Ecto neural progenitor cell (in vitro differentiated cells): ENCODE measurements around the gene SLC16A10.
"Not testable (repeated sequence)": the region's sequence is repeated elsewhere in the genome, so short reads cannot be mapped to it uniquely, and the experiment has no call there.

Experiments used
- DNase-seq: peaks from one replicate; pipeline ENCODE4 v3.0.0-alpha.2; 2018; ENCODE audit warnings: low spot score

SLC16A10 gene

DNA sequence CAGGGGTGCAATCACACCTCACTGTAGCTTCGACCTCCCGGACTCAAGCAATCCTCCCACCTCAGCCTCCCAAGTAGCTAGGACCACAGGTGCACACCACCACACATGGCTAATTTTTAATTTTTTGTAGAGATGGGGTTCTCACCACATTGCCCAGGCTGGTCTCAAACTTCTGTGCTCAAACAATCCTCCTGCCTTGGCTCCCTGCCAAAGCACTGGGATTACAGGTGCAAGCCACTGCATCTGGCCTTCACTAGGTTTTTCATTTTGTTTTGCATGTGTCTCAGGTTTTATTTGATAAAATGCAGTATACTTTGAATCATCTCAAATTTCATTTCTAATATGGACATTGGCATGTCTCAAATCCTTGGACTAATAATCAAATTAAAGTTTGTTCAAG is 98.7 kb downstream of the SLC16A10 start:
- no peak for DNase-seq

DNA sequence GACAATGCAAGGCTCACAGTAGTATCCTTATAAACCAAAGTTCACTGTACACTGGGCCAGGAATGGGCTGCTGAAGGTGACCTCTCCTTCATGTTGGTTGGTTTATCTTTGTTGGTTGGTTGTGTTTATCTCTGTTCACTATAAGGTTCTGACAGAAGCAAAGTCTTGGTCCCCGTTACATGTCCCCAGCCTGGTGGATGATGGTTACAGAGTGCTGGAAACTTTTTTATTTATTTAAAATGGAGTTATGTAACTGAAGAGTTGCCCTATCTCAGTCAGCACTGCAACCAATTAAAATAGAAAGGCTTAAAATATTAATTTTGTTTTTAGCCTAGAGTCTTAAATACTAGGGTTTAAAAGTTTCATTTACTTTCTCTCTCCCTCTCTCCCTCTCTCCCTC is 100.6 kb downstream of the SLC16A10 start:
- DNase-seq, result no peak

DNA sequence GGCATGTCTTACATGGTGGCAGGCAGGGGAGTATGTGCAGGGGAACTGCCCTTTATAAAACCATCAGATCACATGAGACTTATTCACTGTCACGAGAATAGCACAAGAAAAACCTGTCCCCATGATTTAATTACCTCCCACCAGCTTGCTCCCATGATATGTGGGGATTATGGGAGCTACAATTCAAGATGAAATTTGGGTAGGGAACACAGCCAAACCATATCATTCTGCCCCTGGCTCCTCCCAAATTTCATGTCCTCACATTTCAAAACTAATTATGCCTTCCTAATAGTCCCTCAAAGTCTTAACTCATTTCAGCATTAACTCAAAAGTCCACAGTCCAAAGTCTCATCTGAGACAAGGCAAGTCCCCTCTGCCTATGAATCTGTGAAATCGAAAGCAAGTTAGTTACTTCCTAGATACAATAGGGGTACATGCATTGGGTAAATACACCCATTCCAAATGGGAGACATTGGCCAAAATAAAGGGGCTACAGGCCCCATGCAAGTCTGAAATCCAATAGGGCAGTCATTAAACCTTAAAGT is 102.4 kb downstream of the SLC16A10 start:
- not testable (repeated sequence) for DNase-seq

DNA sequence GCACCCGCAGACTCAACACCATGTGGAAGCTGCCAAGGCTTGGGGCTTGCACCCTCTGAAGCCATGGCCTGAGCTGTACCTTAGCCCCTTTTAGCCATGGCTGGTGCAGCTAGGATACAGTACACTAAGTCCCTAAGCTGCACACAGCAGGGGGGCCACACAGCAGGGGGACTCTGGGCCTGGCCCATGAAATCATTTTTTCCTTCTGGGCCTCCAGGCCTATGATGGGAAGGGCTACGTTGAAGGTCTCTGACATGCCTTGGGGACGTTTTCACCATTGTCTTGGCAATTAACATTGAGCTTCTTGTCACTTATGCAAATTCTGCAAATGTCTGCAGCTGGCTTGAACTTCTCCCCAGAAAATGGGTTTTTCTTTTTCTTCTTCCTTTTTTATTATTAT is 103.3 kb downstream of the SLC16A10 start:
- no peak for DNase-seq

DNA sequence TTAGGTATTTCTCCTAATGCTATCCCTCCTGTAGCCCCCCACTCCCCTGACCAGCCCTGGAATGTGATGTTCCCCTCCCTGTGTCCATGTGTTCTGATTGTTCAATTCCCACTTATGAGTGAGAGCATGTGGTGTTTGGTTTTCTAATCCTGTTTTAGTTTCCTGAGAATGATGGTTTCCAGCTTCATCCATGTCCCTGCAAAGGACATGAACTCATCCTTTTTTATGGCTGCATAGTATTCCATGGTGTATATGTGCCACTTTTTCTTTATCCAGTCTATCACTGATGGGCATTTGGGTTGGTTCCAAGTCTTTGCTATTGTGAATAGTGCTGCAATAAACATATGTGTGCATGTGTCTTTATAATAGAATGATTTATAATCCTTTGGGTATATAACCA is 103.8 kb downstream of the SLC16A10 start:
- not testable (repeated sequence) for DNase-seq

DNA sequence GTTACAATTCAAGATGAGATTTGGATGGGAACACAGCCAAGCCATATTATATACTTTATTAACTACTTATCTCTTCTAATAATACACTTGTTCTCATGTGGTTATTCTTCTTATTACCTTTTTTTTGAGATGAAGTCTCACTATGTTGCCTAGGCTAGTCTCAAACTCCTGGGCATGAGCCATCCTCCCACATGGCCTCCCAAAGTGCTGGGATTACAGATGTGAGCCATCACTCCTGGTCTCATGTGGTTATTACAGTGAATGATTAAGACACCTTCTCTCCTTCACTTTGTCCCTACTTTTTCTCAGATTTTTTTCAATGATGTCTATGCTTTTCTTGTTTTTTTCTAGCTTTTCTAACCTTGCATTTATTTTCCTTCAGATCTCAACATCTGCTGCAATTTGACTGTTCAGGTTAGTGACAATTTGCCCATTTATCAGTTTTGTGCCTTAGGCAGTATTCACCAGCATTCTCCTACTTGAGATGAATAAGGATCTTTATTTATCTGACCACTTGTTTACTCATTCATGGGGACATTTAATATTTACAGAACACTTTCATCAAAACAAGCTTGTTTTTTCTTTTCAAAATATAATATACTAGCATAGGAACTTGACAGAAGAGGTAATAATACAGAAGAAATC is 105.7 kb downstream of the SLC16A10 start:
- no peak for DNase-seq

DNA sequence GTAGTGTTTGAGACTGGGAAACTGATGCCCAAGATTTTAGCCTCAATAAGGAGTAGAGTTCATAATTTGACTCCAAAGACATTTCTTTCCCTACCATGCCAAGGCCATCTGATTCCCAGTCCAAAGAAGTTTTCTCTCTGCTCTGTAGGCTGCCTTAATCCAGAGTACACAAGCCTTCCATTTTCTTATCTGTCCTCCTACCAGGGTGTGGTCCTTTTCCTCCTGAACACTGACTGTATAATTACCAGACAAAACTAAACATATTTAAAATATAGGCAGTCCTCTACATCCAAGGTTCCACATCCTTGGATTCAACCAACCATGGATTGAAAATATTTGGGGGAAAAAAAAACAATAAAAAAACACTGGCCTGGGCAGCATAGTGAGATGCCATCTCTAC is 108.4 kb downstream of the SLC16A10 start:
- DNase-seq, result no peak

DNA sequence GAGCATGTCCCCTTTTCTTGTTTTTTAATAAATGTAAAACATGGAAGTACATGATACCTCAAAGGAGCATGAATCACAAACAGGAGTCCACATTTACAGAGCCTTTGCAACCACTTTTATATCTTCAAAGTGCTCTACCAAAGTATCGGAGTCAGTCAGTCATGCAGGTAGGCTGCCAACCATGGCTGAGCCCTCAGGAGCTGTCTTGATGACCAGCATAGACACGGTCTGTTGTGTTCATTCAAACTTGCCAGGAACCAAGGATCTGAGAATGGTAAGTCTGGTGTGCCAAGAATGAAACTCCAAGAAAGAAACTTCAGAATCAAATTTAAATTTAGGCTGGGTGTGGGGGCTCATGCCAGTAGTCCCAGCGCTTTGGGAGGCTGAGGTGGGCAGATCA is 111.5 kb downstream of the SLC16A10 start:
- no peak for DNase-seq

DNA sequence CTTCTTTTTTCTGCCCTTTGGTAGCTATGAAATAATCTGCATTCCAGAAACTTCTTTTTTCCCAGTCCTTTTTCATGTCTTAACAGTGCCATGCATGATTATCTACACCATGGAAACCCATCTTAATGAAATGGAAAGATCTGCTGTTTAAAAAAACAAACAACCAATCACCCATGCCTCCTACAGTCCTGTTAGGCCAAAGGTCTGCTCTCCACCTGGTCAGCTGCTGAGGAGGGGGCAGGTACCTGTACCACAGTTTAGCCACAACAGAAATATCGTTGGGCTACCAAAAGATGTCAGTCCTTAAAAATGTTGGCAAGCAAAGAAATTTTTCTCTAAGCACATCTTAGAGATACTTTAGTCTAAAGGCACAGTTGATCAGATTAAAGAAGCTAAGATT is 112.6 kb downstream of the SLC16A10 start:
- no peak for DNase-seq

DNA sequence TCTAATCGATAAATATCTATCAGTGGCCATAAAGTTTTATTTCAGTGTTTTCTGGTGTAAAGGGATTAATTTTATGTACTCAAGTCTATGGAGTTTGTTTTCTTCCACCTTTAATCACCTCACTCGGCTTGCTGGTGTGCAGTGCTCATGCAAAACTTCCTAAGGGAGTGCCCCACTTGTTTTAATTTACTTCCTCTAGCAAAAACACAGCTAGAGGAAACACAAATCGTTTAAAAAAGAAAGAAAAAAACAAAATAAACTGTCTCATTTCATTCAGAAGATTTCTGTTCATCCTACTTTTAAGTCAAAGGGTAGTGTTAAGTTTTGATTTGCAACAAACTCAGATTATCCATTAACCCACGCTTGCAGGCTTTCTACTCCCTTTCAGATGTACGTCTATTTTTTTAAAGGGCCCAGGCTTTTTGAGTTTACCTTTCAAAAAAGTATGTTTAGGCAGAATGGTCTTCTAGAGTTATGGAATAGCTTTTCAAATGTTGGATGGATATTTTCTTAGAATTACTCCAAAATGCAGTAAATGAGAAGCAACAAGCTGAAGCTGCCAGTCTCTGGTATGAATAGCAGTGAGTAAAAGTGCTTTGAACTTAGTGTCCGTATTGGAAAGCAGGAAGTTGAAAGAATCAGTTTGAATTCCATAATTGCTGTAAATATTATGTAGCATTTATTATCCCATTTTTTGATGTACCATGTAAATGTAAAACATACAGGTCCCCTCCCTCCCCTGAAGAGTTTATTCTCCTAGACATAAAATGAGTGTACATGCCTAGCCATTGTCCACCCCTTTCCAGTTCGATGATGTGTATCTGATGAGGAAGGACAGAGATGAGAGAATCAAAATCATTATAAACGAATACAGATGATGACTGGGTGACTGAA is 113.3 kb downstream of the SLC16A10 start:
- DNase-seq, result no peak

DNA sequence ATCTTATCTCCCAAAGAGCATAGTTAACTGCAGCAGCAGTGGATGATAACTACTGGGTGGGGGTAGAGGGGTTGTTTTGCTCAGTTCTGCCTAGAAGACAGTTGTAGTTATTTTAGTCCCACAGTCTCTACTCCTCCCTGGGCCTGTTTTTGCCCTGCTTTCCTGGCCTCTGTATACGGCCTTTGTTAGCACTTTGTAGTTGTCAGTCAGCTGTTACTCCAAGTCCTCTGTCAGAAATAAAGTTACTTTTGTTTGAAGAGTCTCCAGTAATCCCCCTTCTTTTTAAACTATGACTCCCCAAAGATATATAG is 113.9 kb downstream of the SLC16A10 start:
- no peak for DNase-seq

DNA sequence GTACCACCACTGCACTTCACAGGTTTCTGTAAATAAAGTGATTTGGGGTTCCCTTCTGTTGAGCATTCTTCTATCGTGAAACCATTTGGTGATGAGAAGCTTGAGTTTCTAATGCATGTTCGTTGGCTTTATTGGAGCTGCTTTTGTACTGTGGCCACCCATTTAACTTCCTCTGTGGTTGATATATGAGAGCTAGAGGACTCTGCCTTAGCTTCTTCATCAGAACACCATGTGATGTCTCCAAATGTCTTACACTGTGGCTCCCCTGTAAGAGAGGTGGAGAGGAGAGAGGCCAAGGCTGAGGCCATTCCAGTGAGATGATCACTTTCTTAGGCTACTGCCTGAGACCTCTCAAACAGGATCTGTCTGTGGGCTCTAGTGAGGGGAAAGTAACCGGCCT is 114.5 kb downstream of the SLC16A10 start:
- DNase-seq, result no peak

DNA sequence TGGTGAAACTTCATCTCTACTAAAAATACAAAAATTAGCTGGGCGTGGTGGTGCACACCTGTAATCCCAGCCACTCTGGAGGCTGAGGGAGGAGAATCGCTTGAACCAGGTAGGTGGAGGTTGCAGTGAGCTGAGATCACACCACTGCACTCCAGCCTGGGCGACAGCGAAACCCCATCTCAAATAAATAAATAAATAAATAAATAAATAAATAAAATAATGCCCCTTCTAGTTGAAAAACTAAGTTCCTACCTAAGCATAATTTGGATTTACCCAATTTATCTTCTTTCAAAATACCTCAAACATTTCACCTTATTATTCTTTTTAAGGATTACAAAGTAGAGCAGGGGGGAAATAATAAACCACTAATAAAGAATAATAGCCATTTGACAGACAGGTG is 116.2 kb downstream of the SLC16A10 start:
- not testable (repeated sequence) for DNase-seq

DNA sequence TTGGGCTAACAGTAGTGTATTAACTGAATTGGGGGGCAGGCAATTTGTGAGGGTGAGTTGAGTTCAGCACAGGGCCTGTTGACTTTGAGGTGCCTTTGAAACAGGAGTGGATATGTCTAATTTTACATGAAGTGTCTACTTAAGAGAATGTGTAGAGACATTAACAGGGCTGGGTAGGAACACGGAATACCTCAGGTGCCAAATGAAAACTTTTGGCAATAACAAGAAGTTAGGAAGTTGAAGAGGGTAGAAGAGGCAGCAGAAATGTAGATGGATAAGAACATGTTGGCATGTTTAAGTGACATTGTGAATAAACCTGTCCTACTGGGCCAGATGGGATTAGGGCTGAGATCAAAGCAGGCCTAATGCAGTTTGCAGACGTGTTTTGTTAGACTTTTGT is 117.0 kb downstream of the SLC16A10 start:
- DNase-seq, result no peak

DNA sequence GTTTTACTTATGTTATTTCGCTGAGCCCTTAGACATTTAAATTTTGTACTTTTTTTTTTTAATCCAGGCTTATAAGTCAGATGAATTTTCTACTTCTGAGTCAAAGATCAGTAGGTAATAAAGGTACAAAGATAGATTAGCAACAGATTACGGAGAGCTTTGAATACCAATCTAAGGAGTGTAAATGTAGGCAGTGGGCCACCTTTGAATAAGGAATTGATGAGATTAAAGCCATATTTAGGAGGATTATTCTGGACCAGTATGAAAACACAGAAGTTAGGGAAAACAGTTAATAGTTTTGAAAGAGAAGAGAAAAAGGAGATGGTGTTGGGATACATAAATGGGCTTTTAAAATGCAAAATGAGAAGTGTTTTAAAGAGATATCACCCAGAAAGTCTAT is 117.6 kb downstream of the SLC16A10 start:
- no peak for DNase-seq

DNA sequence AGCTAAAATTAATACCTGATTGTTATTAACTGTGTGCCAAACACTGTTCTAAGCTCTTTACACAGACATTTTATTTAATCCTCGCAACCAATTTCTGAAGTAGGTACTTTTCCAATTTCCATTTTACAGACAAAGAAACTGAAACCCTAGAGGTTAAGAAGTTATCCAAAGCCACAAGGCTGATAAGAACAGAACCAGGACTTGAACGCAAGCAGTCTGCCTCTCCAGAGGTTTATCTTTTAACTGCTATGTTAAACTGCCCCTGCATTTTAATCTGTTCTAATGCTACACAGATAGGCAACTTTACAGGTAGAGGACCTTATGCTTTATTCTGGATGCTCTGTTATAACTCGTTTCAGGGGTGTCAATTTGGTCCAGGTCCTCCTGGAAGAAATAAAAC is 118.2 kb downstream of the SLC16A10 start:
- DNase-seq, result no peak

DNA sequence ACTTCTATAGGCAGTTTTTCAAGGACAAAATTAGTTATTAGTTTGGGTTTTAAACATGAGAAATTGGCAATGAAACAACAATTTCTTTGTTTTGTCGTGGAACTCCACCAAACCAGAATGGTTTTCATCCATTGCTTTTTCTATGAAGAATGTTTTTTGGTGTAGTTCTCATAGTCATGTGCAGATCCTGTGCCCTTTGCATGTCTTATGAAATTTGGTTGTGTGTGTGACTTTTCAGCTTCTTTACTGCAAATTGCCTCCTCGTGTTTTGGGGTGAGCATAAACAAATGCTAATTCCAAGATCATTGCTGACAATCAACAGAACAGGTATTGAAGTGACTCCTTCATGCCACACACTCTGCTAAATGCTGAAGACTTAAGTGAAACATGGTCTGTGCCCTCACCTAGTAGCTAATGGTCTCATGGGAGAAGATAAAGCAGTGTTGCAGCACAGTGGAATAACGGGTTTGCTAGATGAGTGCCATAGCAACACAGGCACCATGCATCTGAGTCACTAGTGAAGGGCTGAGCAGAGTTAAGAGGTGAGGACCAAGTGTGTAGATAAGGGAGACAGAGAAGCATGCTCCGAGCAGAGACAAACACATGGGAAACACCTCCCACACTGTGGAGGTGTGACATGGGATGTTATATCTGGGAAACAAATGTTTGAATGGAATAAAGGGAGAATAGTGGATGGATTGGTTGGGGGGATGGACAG is 120.0 kb downstream of the SLC16A10 start:
- no peak for DNase-seq

DNA sequence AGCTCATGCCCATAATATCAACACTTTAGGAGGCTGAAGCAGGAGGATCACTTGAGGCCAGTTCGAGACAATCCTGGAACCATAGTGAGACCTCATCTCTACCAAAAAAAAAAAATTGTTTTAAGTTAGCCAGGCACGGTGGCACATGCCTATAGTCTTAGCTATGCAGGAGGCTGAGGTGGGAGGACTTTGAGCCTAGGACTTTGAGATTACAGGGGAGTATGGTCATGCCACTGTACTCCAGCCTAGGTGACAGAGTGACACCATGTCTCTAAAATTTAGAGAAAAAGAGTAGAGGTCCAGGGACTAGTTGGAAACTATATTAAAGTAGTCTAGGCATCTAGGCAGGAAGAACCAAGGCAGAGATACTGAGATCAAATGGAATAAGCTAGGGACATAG is 121.6 kb downstream of the SLC16A10 start:
- no peak for DNase-seq

DNA sequence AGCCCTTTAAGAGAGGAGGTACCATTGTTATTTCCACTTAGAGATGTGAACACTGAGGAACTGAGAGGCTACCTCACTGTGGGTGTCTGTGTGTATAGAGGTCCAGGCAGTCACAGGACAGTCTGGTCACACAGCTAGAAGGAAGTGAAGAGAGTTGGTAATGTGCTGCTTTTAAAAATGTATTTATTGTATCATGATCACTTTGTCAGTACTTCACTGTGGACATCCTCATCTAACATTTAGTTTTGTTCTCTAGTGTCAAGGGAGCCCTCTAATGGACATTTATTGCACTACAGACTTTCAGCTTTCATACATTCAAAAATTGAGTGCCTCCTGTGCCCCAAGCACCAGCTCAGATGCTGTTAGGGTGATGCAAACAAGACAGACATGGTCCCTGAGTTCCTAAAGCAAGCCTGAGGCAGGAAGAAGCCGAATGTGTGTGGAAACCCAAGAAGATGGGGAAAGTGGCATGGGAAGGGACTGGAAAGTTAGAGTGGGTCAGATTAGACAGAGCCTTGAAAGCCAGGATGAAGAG is 123.0 kb downstream of the SLC16A10 start:
- DNase-seq, result no peak

DNA sequence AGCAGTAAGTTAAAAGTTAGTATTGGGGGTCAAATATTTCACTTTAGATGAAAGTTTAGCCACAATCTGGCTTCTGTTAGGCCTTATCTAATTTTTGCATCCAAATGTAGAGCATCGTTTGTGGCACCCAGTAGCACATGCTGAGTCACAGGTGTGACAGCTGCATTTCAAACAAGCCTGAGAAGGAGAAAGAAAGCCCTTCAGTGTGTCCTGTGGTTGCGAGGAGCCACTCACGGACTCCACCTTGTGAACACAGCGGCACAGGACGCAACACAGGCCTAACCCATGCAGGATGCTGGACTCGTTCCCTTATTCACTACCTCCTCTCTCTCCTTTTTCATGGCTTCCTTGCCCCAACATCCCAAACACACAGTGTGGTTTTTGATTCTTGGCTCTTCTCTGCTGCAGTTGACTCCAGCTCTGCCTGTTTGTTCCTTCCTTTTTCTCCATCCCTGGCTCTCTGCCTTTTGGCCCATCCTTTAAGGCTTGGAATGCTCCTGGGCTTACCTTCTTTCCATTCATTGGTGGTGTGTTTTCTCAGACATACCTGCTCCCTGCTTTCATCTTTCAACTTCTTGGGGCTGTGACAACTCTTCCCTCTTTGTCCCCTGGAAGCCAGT is 124.2 kb downstream of the SLC16A10 start:
- DNase-seq, result no peak

DNA sequence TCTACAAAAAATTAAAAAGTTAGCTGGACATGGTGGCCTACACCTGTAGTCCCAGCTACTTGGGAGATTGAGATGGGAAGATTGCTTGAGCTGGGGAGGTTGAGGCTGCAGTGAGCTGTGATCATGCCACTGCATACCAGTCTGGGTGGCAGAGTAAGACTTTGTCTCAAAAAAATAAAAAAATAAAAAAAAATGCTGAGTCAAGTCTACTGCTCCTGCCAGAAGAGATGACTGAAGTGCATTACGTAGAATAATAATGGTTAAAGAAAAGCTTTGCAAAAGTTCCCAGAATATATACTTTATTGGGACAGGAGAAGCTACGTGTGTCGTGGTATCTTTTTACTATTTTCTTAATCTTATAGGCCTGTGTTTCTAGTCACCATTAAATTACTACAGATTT is 125.3 kb downstream of the SLC16A10 start:
- DNase-seq, result no peak

DNA sequence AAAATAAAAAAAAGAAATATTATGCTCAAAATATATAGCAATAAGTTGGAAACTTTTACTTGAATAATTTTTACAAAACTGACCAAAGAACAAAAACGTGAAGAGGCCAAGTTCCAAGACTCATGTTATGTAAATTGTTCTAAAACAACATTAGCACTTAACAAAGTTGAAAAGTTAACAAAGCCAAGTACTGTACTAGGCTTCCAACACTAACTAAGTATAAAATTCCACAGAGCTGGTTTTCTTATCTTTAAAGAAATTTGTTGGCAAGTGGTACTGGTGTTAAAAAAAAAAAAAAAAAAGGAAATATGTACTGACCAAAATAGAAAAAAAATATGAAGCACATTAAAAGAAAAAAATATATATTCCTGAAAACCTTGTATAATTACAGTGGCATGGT is 127.8 kb downstream of the SLC16A10 start:
- DNase-seq, result no peak
